Spleen (tissue), 7 donors: ENCODE measurements around the gene TRAF4.

ENCODE experiments used
- POLR2A ChIP-seq, 3 donors: fragments of 450-650 bp; IDR thresholded peaks; one replicate each; pipeline ENCODE4 v1.5.1; 2017; ENCODE audit warnings: antibody characterized with exemption in 3 of 3, mild to moderate bottlenecking in 1 of 3
- POLR2AphosphoS5 ChIP-seq, 3 donors: sonication (generic); formaldehyde crosslinking; IDR thresholded peaks; one replicate each; pipeline ENCODE4 v1.5.1; 2017; ENCODE audit warnings: antibody characterized with exemption in 3 of 3
- TF ChIP-seq, protein P1 (sequence below), 11 experiments: fragments of 200-600 bp in 7 of 11; fragments of 450-650 bp in 4 of 11; sonication (generic) in 4 of 11; IDR thresholded peaks in 8 of 11; conservative IDR thresholded peaks in 3 of 11; 1 replicate in 7 of 11; 2 replicates in 4 of 11; pipeline versions ENCODE4 v1.4.0 to v1.8.0; 2016 to 2021; ENCODE audit warnings: antibody characterized with exemption in 11 of 11, inconsistent platforms in 4 of 11, mild to moderate bottlenecking in 1 of 11
- donor health status: DM: no; HTN: no; CAD: no; lungs with moderate emphysema.
- donor health status: DM: no; HTN: no; CAD: no.
- donor health status: DM: no; HTN: no; CAD: no.

GRCh38 chr17:28734712-28735241 is 9.0 kb upstream of the TRAF4 start:
- TF ChIP-seq, protein P1, sequence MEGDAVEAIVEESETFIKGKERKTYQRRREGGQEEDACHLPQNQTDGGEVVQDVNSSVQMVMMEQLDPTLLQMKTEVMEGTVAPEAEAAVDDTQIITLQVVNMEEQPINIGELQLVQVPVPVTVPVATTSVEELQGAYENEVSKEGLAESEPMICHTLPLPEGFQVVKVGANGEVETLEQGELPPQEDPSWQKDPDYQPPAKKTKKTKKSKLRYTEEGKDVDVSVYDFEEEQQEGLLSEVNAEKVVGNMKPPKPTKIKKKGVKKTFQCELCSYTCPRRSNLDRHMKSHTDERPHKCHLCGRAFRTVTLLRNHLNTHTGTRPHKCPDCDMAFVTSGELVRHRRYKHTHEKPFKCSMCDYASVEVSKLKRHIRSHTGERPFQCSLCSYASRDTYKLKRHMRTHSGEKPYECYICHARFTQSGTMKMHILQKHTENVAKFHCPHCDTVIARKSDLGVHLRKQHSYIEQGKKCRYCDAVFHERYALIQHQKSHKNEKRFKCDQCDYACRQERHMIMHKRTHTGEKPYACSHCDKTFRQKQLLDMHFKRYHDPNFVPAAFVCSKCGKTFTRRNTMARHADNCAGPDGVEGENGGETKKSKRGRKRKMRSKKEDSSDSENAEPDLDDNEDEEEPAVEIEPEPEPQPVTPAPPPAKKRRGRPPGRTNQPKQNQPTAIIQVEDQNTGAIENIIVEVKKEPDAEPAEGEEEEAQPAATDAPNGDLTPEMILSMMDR (IDR thresholded peaks at IDR 0.05 in 8 of 11, conservative IDR thresholded peaks at IDR 0.05 in 3 of 11): no peak
- TF ChIP-seq POLR2A (IDR thresholded peaks at IDR 0.05): no peak
- TF ChIP-seq POLR2AphosphoS5 (IDR thresholded peaks at IDR 0.05): no peak
